Measurements from ENCODE around the gene RPL7A.

GRCh38 chr9:133354766-133355165, 6.7 kb downstream of the RPL7A start:
- TF ChIP-seq CTCF (conservative IDR thresholded peaks at IDR 0.05; ENCODE audit: low read depth, low read length) (no peak), MAZ (IDR thresholded peaks at IDR 0.05; ENCODE audit: borderline replicate concordance, low read depth, low read length) (no peak), MXI1 (IDR thresholded peaks at IDR 0.05; ENCODE audit: borderline replicate concordance, low read depth, low read length) (no peak), CHD1 (IDR thresholded peaks at IDR 0.05; ENCODE audit: low read depth, low read length) (no peak), RFX5 (IDR thresholded peaks at IDR 0.05; ENCODE audit: low read depth, low read length) (no peak), CEBPB (IDR thresholded peaks at IDR 0.05; ENCODE audit: low read depth, low read length) (no peak), SMC3 (IDR thresholded peaks at IDR 0.05; ENCODE audit: low read depth, low read length) (no peak), FOS (IDR thresholded peaks at IDR 0.05; ENCODE audit: low read depth, low read length) (no peak), POLR2A (IDR thresholded peaks at IDR 0.05; ENCODE audit: low read depth, low read length) (no peak; the same call in 1 of the 2 replicates)

Data from IMR-90 (cell line).